Hematopoietic multipotent progenitor cell (in vitro differentiated cells): Measurements from ENCODE around the gene PAX7. TPM values are rescaled to one million over a fixed set of nuclear protein-coding genes. Genes with fewer than 3 reads are reported as not detected.
"Not testable (repeated sequence)": the region's sequence is repeated elsewhere in the genome, so short reads cannot be mapped to it uniquely, and the experiment has no call there.

Source experiments
- DNase-seq, 3 donors: peaks; one replicate each; pipeline ENCODE4 v3.0.0-alpha.2; 2011 to 2015; ENCODE audit warnings: low read depth in 2 of 3, low spot score in 2 of 3
- total RNA-seq: library from RNA; depleted of rRNA; stranded (reverse); fragments of >200 nt; gene quantifications from one replicate; pipeline ENCODE4 v1.2.3, GENCODE V29; 2012

PAX7 gene
- total RNA-seq, 1 donor, result under 0.01 TPM

DNA sequence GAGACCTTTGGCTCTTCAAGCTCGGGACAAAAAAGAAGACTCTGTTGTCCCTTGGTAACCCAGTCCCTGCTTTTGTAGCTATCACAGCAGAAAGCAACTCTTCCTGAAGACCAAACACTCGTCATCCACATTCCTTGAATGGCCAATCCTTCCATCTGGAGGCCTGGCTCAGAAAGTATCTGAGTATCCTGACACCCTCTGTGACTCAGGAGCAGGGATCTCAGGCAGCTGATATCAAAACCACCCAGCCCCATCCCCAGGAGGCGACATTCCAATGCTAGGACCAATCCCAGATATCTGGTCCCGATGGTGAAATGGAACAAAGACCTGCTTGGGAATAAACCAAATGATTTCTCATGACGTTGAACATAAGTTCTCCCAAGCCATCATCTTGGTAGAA, 116.3 kb downstream of the PAX7 start:
- no peak for DNase-seq

DNA sequence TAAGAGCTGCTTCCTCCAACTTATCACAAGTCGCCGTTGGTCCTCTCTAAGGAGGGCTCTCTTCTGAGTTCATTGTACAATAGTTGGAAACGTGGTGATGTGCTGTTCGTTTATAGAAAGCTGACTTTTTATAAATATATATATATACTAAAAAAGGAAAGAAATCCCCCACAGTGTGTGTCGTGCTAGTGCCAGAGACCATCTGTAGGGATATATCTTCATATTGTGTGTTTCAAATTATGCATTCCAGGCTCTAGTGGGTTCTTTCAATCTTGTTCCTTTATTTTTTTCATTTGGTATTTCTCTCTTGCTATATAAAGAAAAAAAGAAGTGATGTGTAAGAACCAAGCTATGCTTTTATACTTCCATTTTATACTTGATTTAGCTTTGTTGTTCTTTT, 117.0 kb downstream of the PAX7 start:
- no peak for DNase-seq

DNA sequence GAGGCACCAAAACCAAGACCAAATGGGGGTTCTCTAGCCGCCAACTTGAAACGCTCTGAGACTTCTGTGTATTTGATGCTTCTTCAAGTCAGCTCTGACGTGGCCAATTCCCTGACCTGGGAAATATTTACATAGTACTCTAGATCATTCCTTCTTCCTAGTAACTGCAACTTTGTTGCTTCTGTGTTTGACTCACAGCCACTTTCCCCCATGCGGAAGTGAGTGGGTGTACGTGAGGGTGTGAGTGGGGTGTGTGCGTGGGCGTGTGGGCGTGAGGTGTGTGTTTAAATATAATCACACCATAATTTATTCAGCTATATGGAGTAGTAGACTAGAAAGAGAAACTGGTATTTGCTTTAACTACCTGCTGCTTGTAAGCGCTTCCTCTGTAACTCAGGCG, 117.8 kb downstream of the PAX7 start:
- no peak for DNase-seq

DNA sequence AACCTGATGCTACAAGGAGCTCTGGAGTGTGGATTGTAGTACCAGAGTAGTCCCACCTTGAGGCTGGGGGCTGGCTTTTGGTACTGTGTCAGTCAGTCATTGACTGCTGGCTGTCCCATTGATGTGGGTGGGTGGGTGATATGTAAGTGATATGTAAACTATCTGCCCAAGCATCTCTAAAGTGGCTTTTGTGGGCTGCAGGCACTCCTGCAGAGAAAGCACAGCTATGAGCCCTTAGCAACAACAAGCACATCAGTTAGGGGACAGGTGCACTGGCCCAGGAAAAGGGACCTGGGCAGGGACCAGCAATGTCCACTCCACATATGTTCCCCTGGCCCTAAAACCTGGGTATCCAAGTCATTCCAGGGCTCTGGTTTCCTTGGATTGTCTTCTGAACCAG, 118.9 kb downstream of the PAX7 start:
- DNase-seq, result no peak

DNA sequence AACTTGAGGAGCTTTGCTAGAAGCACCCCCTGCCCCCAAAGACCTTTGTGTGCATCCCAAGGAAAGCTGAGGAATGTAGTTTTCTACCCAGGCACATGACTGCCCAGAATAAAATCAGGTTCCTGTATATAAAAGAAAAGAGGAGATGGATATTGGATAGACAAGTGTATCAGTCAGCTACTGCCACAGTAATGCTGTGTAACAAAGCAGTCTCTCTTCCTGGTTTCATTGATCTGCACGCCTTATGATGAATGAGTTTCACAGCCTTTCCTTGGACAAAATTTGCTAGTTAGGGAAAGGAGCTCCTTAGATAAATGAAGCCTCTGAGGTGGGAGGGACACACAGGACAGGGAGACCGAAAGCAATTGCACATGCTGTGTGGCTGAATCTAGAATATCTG, 120.0 kb downstream of the PAX7 start:
- DNase-seq, result no peak

DNA sequence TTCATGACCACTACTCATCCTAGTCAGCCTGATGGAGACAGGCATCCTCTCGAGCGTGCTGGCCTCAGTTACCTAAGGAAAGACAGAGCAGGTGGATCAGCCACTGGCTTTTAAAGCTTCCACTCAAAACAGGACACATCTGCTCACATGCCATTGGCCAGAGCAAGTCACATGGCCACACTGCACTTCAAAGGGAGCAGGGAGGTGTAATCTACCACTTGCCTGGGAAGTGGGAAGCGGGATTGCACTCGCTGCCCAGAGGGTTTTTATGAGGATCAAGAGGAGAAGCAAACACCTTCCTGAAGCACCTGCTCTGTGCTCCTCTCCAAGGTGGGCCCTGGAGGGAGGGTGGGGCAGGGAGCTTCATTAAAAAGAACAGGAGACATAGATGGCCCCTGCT, 120.8 kb downstream of the PAX7 start:
- no peak for DNase-seq

DNA sequence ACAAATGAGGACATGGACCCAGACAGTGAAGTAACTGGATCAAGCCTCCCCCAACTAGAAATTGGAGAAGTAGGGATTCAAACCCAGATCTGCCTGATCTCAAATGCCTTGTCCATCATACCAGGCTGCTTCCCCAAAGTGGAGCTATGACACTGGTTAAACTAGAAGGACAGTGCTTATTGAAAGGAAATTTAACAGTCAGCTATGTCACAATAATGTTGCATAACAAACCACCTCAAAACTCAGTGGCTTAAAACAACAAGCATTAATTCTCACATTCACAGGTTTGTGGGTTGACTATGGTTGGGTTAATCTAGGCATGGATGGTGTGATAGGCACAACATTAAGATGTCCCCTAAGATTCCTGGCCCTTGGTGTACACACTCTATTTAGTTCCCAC, 121.8 kb downstream of the PAX7 start:
- DNase-seq, result no peak

DNA sequence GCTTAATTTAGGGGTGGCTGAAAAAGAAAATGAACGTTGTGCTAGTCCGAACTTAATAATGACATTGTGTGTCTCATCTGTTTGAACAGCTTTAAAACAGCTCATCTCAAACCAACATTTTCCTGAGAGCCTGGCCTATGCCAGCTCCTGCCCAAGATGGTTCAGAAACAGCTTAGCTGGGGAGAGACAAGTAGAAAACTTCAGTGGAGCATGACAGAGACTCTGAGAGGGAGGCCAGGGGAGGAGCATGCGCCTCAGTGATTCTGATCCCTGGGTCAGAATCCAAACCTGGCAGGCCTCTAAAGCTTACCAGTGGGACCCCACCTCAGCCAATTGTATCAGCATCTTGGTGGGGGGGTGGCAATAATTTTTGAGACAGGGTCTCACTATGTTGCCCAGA, 129.5 kb downstream of the PAX7 start:
- no peak for DNase-seq

DNA sequence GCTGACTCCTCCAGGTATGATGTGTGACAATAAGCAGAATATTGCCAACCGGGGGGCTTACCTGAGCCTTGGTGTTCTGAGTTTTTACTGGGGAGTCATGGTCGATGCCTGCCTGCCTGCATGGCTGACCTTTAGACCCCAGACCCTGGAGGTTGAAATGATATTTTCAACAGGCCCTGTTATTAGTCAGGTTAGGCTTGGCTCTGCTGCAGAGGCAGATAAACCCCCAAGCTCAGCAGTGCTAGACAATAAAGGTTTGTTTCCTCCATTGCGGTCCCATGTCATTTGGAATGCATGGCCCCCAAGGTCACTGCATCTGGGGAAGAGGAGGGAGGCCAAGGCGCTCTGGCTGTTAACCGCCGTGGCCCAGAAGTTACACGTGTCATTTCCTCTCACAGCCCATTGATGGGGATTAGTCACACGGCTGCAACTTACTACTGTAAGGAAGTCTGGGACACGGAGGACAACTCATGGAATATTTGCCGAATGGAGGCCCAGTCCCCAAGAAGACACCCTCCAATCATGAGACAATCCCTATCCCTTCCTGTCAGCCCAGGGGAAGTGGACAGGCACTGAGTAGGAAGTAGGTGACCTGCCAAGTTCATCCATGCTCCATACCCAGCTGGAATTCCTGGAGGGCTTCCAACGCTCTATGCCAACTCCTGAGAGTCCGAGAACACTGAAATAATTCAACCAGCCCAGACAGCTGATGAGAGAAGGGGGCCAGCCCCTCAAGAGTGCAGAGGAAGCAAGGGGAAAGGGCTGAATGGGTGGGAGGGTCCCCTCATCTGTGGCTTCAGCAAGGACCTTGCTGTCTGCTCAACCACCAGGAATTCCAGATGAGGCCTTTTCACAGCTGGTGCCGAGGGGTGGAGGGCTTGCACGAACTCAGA, 131.5 kb downstream of the PAX7 start:
- no peak for DNase-seq

DNA sequence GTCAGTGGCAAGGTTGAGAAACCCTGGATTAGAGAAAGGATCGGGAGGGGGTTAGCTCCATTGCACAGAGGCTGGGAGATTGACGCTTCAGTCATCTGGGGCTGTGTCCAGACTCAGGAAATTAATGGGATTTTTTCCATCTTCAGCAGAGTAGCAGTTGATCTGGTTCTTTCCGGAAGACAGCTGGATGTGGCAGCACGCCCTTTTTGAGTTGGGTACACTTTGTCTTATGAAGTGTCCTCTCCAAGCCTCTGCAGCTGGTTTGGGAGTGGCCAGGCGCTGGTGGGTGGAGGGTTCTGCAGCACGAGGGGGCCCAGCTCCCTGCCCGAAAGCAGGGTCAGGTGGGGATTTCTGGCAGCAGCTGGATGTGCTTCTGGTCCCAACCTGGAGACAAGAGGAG, 133.7 kb downstream of the PAX7 start:
- DNase-seq, result no peak

DNA sequence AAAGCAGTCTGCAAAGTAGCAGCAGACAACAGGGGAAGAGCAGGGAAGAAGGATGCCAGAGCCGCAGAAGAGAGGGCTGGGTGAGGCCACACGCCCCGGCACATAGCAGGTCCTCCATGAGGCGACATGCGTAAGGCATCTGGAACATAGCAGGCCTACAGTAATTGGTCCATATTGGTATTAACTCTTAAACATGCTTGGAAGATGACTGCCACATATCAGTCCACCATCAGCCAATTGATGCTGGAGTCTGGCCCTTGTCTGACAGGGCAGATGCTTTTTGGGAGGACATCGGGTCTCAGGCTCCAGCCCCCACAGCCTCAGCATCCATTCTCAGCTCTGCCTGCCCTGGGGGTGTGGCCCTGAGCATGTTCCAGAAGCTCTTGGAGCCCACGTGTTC, 135.1 kb downstream of the PAX7 start:
- DNase-seq, result no peak

DNA sequence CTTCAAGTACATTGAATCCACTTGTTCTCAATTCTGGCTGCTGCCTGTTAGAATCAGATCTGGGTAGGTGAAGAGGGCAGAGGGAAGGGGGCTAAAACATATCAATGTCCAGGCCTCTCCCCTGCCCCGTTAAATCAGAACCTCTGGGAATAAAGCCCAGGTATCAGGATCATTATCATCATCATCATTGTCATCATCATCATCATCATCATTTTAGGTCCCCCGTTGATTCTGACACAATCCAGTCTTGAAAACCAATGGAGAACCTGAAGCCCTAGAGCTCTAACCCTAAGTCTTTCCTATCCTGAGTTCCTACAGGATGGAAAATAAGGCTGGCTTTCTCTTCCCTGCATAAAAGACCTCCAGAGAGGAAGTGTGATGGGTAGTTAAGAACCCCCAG, 135.7 kb downstream of the PAX7 start:
- no peak for DNase-seq

DNA sequence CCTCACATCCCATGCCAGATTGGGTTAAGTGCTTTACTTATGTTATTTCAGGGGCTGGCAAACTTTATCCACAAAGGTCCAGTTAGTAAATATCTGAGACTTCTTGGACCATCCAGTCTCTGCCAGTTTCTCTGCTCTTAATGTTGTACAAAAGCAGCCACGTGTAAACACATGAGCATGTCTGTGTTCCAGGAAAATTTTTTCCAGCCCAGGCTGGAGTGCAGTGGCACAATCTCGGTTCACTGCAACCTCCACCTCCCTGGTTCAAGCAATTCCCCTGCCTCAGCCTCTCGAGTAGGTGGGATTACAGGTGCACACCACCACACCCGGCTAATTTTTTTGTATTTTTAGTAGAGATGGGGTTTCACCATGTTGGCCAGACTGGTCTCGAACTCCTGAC, 136.9 kb downstream of the PAX7 start:
- not testable (repeated sequence) for DNase-seq

DNA sequence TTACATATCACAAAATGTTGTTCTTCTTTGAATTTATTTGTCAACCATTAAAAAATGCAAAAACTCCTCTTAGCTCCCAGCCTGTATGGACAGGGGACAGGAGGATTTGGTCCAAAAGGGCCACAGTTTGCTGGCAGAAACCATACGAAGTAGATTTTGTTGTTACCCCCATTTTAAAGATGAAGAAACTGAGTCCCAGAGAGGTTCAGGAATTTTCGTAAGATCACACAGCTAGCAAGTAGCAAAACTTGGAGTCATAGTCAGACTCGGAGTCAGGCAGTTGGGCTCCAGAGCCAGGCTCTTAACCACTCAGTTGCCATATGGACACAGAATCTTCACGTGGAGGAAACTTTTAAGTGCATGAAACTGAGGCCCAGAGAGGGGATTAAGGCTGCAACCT, 137.4 kb downstream of the PAX7 start:
- DNase-seq, result no peak

DNA sequence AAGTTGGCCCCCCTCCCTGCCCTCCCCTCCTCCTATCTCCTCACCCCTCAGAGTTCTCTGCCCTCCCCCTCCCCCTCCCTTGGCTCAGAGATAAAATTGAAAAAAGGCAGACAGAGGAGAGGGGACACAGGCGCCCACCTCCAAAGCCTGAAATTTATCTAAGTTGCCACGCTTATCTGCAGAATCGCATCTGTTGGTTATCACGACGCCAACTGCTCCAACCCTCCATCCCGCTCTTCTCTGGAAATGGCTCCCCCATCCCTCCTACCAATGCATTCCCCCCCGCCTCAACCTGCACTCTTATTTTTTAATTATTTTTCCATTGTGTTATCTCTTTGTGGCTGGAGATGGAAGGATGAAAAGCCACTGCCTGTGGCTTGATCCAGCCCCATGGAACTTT, 138.5 kb downstream of the PAX7 start:
- no peak for DNase-seq

DNA sequence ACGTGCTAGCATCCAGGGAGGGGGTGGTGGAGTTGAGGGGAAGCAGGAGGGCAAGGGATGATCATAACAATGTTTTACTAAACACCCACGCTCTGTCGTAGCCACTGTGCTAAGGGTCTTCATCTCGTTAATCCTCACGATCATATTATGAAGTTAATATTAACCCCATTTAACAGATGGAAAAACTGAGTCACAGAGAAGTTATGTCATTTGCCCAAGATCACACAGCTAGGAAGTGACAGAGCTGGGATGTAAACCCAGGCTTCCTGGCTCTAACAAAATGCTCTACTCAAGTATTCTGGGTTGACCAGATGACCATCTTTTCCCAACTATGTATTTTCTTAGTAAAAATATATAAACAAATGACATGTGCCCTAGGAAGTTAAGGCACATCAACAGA, 140.2 kb downstream of the PAX7 start:
- no peak for DNase-seq

DNA sequence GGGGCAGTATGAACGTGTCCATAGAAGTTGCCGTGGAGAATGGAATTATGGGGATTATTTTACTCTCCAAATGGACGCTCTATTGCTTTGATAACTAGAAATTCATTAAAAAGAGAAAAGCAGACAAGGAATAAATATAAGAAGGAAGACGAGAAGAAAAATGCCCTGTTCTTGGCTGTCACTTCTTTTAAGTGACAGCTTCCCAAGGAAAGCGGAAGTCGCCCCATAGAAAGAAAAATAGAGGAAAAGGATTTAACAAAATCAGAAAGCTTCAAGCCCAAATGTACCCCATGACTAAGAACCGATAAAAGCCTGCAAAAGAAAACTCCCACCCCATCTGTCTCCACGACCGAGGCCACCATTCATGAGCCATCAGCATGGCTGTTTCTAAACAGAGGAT, 143.1 kb downstream of the PAX7 start:
- DNase-seq, result no peak

DNA sequence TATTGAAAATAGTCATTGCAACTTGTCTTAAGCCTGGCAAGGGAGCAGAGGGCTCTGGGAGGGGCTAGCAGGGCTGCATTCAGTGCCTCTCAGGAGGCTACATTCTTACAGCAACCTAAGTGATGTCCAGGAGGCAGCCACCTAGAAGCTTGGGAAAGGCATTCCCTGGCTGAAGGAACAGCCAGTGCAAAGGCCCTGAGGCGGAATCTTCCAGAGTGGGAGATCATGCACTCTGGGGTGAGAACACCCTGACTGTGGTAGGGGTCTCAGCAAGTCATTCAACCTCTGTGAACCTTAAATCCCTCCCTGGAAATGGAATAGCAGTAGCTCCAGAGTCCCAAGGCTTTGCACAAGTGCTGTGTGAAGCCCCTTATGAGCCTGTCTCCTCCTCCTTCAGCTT, 144.7 kb downstream of the PAX7 start:
- DNase-seq, result no peak

DNA sequence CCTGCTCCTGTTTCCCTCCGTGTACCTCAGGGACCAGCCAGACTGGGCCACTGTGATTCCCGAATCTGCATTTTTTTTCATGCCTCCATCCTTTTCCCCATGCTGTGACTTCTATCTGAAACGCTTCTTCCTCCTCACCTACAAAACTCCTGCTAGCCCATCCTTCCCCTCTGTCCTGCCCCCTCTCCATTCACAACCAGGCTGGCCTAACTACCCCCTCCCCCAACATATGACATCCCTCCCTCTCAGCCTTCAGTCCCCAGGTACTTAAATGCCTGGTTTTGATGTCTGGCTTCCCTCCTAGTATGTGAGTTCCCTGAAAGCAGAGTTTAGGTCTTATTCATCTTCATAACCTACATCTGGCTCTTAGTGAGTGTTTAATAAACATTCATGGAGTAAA, 146.1 kb downstream of the PAX7 start:
- DNase-seq, result no peak

DNA sequence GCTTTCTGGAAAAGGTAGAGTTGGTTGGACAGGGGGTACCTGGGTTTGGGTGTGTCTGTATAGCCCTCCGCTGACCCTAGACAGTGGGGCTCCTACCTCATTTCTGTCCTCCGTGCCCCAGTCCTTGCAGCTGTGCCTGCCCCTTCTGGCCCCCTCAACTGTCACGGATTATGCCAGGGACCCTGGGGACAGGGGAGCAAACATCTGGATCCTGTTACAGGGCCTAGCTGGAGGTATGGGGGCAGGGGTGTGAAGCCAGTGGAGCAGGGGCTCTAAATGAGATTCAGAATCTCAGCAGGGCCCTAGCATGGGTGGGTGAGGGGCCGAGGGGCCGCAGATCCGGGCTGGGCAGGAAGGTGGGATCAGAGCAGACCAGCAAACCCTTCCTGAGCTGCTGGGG, 147.8 kb downstream of the PAX7 start:
- no peak for DNase-seq

DNA sequence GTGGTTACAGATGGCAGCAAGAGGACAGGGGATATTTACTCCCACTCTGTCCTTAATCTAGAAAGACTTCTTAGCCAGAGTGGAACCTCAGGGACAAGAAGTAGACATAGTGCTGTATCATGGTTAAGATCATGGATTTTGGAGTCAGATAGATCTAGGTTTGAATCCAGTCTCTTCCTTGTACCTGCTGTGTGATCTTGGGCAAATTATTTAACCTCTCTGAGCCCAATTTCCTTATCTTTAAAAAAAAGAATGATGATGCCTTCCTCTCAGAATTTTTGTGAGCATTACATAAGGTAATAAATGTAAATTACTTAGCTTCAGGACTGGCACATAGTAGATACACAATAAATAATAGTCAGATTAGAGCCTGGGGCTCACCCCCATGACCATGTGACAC, 150.4 kb downstream of the PAX7 start:
- no peak for DNase-seq

DNA sequence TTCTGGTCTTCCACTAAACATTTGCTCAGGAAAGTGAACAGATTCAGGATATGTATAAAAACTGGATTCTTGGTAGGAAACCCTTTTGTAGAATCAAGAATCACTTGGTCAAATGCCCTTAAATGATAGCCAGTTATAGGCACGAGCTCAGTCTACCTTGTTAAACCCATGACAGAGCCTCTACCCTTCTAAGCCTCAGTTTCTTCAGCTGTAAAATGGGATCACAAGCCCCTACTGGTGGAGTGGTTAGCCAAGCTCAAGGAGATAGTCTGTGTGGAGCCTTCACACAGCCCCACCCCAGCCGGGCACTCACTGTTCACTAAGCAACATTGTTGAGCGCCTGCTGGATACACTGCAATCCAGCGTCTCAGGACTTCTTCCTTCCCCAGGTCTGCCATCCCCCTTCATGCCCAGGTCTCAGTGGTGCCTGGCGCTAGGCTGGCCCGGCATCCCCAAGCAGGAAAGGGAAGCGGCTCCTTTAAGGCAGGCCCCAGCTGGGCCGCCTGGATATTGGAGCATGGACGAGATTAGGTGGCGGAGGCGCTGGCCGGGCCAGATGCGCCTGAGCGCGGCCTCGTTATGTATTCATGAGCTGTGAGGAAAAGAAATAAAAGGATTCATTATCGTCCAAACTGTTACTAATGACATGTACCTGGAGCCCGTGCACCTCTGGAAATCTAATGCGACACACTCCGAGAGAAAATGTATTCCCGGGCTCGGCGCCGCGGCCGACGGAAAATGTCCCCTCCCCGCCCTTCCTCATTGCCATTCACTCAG, 153.2 kb downstream of the PAX7 start:
- no peak for DNase-seq
